GM19025 (cell line): ENCODE results near the gene FADD.
"Not testable (repeated sequence)": the region's sequence is repeated elsewhere in the genome, so short reads cannot be mapped to it uniquely, and the experiment has no call there.

Experiments used
- ATAC-seq: cut with Tn5 transposase; IDR thresholded peaks from one replicate; pipeline ENCODE4 v1.9.1; 2021; ENCODE audit warnings: mild to moderate bottlenecking, low read depth, moderate library complexity; ENCODE audit not compliant: unreplicated experiment

FADD gene

DNA sequence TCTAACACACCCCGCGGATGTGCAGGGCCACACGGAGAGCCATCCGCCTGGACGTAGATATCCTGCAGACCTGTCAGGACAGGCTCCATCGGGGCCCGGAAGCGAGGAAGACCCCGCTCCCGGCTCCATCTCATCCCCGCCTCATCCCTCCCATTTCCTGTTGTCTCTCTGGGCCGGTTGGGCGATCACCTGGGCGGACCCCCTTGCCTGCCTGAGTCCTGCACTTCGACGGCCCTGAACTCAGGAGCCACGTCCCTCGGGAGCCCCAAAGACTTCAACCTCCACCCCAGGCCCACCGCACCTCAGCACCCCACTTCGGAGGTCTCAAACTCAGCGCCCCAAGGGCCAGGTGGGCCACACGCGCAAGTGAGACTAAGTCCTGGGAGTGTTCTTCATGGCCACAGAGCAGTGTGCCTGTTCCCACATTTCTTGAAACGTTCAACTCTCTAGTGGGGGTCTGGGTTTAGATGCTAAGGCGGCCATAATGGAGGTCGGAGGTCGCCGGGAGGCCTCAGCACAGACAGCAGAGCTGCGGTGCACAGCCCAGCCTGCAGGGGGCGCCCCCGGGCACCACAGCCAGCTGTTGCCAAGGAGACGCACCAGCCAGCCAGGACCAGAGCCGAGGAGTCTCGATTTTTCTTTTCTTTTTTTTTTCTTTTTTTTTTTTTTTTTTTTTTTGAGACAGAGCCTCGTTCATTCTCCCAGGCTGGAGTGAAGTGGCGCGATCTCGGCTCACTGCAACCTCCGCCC is 26.0 kb upstream of the FADD start:
- ATAC-seq = no peak

- no peak for ATAC-seq
Measured at GRCh38 chr11:70180906-70181305, 22.2 kb upstream of the FADD start.

DNA sequence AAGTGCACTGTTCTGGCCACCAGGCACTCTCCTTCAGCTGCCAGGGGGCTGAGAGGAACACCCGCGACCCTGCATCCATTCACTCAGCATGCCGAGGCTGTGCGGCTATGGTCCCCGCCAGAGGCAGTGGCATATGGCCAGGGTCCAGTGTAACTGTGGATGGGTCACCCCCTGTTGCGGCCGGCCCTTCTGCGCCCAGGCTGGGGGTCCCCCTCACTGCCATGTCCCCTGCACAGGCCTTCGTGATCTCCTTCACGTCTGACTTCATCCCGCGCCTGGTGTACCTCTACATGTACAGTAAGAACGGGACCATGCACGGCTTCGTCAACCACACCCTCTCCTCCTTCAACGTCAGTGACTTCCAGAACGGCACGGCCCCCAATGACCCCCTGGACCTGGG is 20.8 kb upstream of the FADD start:
- no peak for ATAC-seq

DNA sequence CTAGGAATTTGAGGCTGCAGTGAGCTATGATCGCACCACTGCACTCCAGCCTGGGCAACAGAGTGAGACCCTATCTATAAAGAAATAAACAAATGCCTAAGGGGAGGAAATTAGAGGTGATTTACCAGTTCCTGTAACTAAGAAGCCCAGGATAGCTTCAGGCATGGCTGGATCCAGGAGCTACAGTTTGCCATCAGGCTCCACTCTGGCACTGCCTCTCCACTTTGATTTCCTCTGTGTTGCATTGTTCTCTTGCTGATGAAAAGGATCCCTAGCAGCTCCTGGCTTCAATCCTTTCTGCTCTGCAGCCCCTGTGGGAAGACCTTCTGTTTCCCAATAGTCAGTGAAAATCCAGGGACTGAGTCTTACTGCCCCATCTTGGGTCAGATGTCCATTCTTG is 20.1 kb upstream of the FADD start:
- no peak for ATAC-seq

- ATAC-seq = no peak
Measured at GRCh38 chr11:70183483-70184176, 19.5 kb upstream of the FADD start.

GRCh38 chr11:70184396-70184795 is 18.7 kb upstream of the FADD start:
- ATAC-seq = no peak

DNA sequence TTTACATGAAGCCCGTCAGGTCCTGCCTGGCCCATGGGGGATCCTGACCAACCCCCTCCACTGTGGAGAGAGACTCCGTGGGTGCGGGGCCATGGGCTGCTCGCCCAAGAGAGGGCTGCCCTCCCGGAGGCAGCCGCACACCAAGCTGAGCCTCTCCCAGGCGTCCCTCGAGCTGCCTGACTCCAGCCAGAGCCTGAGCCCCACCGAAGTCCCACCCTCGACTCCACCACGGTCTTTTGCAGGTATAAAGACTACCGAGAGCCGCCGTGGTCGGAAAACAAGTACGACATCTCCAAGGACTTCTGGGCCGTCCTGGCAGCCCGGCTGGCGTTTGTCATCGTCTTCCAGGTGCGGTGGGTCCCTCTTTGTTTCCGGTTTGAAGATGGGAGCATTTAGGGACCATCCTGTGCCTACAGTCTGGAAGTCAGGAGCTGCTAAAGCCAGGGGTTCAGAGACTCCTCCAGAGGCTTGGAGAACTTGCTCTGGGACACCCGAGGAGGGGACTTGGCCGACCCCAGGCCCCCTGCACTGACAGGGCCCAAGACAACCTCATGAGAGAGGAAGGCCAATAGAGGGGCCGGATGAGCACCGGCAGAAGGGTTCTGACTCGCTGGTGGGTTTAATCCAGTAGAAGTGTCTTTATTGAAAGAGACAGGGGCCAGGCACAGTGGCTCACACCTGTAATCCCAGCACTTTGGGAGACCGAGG is 17.6 kb upstream of the FADD start:
- no peak for ATAC-seq

DNA sequence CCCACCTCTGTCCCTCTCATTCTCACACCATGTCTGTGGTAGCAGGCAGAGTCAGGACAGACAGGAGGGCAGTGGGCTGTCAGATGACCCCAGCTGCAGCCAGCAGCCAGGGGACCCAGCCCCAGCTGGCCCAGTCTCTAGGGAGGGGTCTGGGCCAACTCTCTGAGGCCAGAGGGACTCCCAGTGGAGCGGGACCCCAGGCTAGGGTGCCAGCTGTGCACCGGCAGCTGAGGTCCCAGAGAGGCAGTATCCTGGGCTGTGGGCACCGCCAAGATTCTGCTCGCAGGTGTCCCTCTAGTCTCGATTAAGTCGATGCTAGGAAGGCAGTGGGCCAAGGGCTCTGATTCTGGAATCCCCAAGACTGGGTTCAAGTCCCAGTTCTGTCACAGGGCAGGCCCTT is 16.7 kb upstream of the FADD start:
- ATAC-seq = no peak

GRCh38 chr11:70186936-70187335 is 16.2 kb upstream of the FADD start:
- ATAC-seq = no peak

DNA sequence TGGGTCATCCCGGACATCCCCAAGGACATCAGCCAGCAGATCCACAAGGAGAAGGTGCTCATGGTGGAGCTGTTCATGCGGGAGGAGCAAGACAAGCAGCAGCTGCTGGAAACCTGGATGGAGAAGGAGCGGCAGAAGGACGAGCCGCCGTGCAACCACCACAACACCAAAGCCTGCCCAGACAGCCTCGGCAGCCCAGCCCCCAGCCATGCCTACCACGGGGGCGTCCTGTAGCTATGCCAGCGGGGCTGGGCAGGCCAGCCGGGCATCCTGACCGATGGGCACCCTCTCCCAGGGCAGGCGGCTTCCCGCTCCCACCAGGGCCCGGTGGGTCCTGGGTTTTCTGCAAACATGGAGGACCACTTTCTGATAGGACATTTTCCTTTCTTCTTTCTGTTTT is 15.3 kb upstream of the FADD start:
- no peak for ATAC-seq

GRCh38 chr11:70189622-70190021 is 13.5 kb upstream of the FADD start:
- no peak for ATAC-seq

DNA sequence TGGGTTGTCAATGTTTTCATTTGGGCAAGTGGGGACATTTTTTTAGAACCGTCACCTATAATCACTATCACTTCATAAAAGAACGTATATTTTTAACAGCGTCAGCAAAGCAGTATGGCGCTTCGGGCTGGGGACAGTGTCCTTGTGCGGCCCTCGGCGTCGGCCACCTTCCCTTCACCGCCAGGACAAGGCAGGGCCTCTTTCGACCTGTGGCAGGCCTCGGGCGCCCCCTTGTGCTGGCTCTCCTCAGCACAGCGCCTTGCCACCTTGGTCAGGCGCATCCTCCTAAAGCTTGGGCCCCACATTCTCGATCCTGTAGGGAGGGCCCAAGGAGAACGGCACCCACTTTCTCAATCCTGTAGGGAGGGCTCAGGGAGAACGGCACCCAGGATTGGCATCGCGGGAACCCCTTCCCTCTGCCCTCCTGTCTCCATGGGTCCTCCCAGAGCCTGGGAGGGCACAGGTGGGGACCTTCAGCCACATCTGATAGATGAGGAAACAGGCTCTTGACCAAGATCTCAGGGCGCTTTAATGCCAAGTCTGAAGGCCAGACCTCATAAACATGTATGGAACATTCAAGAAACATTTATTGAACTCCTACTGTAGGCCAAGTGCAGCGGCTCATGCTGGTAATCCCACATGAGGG is 11.5 kb upstream of the FADD start:
- ATAC-seq = no peak

- ATAC-seq = no peak
Measured at GRCh38 chr11:70192666-70193410, 10.3 kb upstream of the FADD start.

GRCh38 chr11:70193411-70194292 is 9.4 kb upstream of the FADD start:
- no peak for ATAC-seq

- ATAC-seq = no peak
Measured at GRCh38 chr11:70194792-70195791, 8.0 kb upstream of the FADD start.

DNA sequence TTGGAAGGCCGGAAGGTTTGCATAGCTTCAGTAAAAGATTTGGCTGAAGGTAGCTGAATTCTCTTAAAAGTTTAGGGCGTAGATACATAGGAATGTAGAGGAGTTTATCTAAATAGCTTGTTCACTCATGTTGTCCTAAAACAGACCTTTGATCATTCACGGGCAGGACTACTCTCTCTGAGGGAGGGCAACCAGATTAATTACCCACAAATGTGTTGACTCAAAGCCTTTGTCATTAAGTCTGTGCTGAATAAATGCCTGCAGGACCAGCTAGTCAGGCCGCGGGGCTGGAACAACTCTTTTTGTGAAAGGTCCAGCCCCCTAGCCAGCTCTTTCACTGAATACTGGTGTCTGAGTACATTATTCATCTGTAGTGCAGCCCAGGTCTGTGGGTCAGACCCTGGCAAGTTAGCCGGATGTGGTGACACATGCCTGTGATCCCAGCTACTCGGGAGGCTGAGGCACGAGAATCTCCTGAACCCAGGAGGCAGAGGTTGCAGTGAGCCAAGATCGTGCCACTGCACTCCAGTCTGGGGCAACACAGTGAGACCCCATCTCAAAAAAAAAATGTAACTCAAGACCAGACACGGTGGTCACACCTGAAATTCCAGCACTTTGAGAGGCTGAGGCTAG is 2.8 kb upstream of the FADD start:
- ATAC-seq = no peak

DNA sequence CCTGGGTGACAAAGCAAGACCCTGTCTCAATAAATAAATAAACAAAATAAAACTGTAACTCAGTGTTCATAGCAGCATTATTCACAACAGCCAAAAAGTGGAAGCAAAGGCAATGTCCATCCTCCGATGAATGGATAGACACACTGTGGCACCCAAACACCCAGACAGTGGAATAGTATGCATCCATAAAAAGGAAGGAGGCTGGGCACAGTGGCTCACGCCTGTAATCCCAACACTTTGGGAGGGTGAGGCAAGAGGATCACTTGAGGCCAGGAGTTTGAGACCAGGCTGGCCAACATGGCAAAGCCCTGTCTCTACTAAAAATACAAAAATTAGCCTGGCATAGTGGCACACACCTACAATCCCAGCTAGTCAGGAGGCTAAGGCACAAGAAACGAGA is 2.0 kb upstream of the FADD start:
- ATAC-seq = not testable (repeated sequence)
